ENCODE measurements around the gene COL13A1.

DNA sequence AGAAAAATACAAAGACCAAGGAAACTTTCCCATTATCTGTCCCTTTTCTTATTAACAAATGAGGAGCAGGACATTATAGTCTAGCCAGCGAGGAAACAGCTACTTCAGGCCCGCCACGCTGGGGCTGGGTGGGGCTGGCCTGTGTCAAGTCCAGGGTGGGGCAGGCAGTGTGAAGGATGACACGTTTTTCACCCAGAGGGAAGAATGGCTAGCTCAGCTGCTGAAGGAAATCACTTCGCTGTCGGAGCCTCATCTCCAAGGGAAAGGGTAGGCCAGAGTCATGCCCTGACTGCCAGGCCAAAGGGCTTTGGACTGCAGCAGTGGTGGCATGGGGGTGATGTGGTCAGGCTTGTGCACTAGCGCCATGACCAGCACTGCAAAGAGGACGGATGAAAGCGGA is 24.4 kb downstream of the COL13A1 start:
- TF ChIP-seq, protein P1, sequence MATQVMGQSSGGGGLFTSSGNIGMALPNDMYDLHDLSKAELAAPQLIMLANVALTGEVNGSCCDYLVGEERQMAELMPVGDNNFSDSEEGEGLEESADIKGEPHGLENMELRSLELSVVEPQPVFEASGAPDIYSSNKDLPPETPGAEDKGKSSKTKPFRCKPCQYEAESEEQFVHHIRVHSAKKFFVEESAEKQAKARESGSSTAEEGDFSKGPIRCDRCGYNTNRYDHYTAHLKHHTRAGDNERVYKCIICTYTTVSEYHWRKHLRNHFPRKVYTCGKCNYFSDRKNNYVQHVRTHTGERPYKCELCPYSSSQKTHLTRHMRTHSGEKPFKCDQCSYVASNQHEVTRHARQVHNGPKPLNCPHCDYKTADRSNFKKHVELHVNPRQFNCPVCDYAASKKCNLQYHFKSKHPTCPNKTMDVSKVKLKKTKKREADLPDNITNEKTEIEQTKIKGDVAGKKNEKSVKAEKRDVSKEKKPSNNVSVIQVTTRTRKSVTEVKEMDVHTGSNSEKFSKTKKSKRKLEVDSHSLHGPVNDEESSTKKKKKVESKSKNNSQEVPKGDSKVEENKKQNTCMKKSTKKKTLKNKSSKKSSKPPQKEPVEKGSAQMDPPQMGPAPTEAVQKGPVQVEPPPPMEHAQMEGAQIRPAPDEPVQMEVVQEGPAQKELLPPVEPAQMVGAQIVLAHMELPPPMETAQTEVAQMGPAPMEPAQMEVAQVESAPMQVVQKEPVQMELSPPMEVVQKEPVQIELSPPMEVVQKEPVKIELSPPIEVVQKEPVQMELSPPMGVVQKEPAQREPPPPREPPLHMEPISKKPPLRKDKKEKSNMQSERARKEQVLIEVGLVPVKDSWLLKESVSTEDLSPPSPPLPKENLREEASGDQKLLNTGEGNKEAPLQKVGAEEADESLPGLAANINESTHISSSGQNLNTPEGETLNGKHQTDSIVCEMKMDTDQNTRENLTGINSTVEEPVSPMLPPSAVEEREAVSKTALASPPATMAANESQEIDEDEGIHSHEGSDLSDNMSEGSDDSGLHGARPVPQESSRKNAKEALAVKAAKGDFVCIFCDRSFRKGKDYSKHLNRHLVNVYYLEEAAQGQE (IDR thresholded peaks at IDR 0.05; ENCODE audit: low read depth) = no peak
- TF ChIP-seq POLR2AphosphoS5 (IDR thresholded peaks at IDR 0.05; ENCODE audit: low read depth, low read length) (no peak), POLR2A (IDR thresholded peaks at IDR 0.05; ENCODE audit: borderline replicate concordance, extremely low read depth, insufficient read depth, insufficient read length) (no peak), EZH2 (IDR thresholded peaks at IDR 0.05) (no peak), RAD21 (IDR thresholded peaks at IDR 0.05; ENCODE audit: low read depth) (no peak), SP1 (IDR thresholded peaks at IDR 0.05; ENCODE audit: low read depth) (no peak), SIN3A (IDR thresholded peaks at IDR 0.05; ENCODE audit: low read depth) (no peak), SRF (IDR thresholded peaks at IDR 0.05; ENCODE audit: low read depth) (no peak), CEBPB (IDR thresholded peaks at IDR 0.05; ENCODE audit: low read depth) (no peak), EZH2phosphoT487 (IDR thresholded peaks at IDR 0.05; ENCODE audit: borderline replicate concordance) (no peak)
- TF ChIP-seq, protein P2, sequence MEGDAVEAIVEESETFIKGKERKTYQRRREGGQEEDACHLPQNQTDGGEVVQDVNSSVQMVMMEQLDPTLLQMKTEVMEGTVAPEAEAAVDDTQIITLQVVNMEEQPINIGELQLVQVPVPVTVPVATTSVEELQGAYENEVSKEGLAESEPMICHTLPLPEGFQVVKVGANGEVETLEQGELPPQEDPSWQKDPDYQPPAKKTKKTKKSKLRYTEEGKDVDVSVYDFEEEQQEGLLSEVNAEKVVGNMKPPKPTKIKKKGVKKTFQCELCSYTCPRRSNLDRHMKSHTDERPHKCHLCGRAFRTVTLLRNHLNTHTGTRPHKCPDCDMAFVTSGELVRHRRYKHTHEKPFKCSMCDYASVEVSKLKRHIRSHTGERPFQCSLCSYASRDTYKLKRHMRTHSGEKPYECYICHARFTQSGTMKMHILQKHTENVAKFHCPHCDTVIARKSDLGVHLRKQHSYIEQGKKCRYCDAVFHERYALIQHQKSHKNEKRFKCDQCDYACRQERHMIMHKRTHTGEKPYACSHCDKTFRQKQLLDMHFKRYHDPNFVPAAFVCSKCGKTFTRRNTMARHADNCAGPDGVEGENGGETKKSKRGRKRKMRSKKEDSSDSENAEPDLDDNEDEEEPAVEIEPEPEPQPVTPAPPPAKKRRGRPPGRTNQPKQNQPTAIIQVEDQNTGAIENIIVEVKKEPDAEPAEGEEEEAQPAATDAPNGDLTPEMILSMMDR (IDR thresholded peaks at IDR 0.05 in 2 of 3, conservative IDR thresholded peaks at IDR 0.05 in 1 of 3; ENCODE audit: borderline replicate concordance in 1 of 3, insufficient read depth in 1 of 3, low read depth in 2 of 3, low read length in 2 of 3) = no peak
- TF ChIP-seq, protein P3, sequence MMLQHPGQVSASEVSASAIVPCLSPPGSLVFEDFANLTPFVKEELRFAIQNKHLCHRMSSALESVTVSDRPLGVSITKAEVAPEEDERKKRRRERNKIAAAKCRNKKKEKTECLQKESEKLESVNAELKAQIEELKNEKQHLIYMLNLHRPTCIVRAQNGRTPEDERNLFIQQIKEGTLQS (IDR thresholded peaks at IDR 0.05) = no peak
- TF ChIP-seq, protein P4, sequence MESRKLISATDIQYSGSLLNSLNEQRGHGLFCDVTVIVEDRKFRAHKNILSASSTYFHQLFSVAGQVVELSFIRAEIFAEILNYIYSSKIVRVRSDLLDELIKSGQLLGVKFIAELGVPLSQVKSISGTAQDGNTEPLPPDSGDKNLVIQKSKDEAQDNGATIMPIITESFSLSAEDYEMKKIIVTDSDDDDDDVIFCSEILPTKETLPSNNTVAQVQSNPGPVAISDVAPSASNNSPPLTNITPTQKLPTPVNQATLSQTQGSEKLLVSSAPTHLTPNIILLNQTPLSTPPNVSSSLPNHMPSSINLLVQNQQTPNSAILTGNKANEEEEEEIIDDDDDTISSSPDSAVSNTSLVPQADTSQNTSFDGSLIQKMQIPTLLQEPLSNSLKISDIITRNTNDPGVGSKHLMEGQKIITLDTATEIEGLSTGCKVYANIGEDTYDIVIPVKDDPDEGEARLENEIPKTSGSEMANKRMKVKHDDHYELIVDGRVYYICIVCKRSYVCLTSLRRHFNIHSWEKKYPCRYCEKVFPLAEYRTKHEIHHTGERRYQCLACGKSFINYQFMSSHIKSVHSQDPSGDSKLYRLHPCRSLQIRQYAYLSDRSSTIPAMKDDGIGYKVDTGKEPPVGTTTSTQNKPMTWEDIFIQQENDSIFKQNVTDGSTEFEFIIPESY (IDR thresholded peaks at IDR 0.05; ENCODE audit: extremely low read depth, insufficient replicate concordance, low read length) = no peak
